ENCODE data around the gene DLG2. TPM values are rescaled to one million over a fixed set of nuclear protein-coding genes. Genes with fewer than 3 reads are reported as not detected.

Gene DLG2
- polyA plus RNA-seq, 3 donors = 0.24 to 0.39 TPM; not detected in 1

GRCh38 chr11:83676056-83676601, 1951.0 kb downstream of the DLG2 start:
- intact Hi-C loops (cut with micrococcal nuclease) = no loop called here
- Histone ChIP-seq H3K4me3 (replicated peaks in 1 of 3; ENCODE audit: low read depth in 2 of 3, low read length in 3 of 3) (no peak overlapping the region), H4K20me1 (ENCODE audit: insufficient read depth, low read length) (no peaks in the 10 kb centered on the region), H3K4me2 (replicated peaks; ENCODE audit: extremely low read depth, low read length, poor library complexity, severe bottlenecking) (no peak overlapping the region), H3K9me3 (replicated peaks in 1 of 2; ENCODE audit: control insufficient read depth in 1 of 2, insufficient read depth in 1 of 2, low read length in 2 of 2) (no peaks in the 10 kb centered on the region), H3K27me3 (ENCODE audit: control insufficient read depth in 2 of 2, insufficient read depth in 2 of 2, low read length in 2 of 2) (no peaks in the 10 kb centered on the region), H3K79me2 (ENCODE audit: insufficient read depth, low read length) (no peaks in the 10 kb centered on the region), H3K4me1 (ENCODE audit: control insufficient read depth in 1 of 2, insufficient read depth in 2 of 2, low read length in 2 of 2) (no peaks in the 10 kb centered on the region), H3K27ac (ENCODE audit: low read depth in 1 of 2, low read length in 2 of 2) (no peak overlapping the region), H3K9ac (ENCODE audit: insufficient read depth, low read length, poor library complexity, severe bottlenecking) (no peak overlapping the region), H3K36me3 (replicated peaks in 1 of 2; ENCODE audit: control insufficient read depth in 1 of 2, insufficient read depth in 2 of 2, low read length in 2 of 2) (no peaks in the 10 kb centered on the region), H2AFZ (ENCODE audit: insufficient read depth, low read depth, low read length, poor library complexity, severe bottlenecking) (no peak overlapping the region)
- Mint-ChIP-seq H3K4me1 (no peaks in the 10 kb centered on the region), H3K27me3 (ENCODE audit: low read depth in 3 of 3) (peaks cover 0 to 2% (median under 1%) of the 10 kb centered on the region in 3 donors), H3K9me3 (no peaks in the 10 kb centered on the region), H3K36me3 (no peaks in the 10 kb centered on the region), H3K4me3 (no peak overlapping the region), H3K27ac (peak overlapping the region in 1 of 7 donors; percentile 15)
- DNase-seq = no peak
- no peak for TF ChIP-seq CTCF (IDR thresholded peaks at IDR 0.05)

DNA sequence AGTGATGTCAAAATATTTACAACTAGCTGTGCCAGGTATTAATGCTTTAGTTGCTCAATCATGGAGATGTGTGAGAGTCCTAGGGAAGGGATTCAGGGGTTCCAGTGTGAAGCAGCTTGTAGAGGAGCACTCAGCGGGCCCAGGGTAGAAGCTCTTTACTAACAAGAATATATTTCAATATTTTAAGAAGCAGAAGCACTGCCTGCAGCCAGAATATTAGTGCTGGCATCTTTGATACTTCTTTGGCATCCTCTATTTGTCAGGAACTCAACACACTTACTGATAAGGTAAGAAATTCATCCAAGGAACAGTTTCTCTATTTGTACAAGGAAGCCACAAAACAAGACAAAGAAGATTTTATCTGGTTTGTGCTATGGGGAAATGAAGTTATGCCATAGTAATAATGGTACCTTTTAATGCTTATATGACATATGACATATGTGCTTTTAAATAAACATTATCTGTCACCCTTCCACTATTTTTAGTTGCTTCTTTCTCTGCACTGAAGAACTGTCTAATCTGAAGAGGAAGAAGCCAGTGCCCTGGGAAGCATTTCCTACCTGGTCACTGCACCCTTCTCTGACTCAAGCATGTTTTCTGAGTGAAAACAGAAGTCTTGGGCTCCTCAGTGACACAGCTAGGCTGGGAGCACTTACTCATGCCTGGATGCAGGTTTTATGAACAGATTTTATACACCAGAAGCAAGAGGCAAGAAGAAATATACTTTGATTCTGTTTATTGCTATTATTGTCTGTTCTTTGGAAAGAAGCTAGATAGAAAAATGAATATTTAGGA, 1952.8 kb downstream of the DLG2 start:
- Histone ChIP-seq H3K4me1 (ENCODE audit: control insufficient read depth in 1 of 2, insufficient read depth in 2 of 2, low read length in 2 of 2) (no peaks in the 10 kb centered on the region), H3K4me2 (replicated peaks; ENCODE audit: extremely low read depth, low read length, poor library complexity, severe bottlenecking) (no peak overlapping the region), H3K79me2 (ENCODE audit: insufficient read depth, low read length) (no peaks in the 10 kb centered on the region), H3K27me3 (ENCODE audit: control insufficient read depth in 2 of 2, insufficient read depth in 2 of 2, low read length in 2 of 2) (no peaks in the 10 kb centered on the region), H3K9me3 (replicated peaks in 1 of 2; ENCODE audit: control insufficient read depth in 1 of 2, insufficient read depth in 1 of 2, low read length in 2 of 2) (no peaks in the 10 kb centered on the region), H3K9ac (ENCODE audit: insufficient read depth, low read length, poor library complexity, severe bottlenecking) (no peak overlapping the region), H3K4me3 (replicated peaks in 1 of 3; ENCODE audit: low read depth in 2 of 3, low read length in 3 of 3) (no peak overlapping the region), H3K27ac (ENCODE audit: low read depth in 1 of 2, low read length in 2 of 2) (no peak overlapping the region), H2AFZ (ENCODE audit: insufficient read depth, low read depth, low read length, poor library complexity, severe bottlenecking) (no peak overlapping the region), H3K36me3 (replicated peaks in 1 of 2; ENCODE audit: control insufficient read depth in 1 of 2, insufficient read depth in 2 of 2, low read length in 2 of 2) (no peaks in the 10 kb centered on the region), H4K20me1 (ENCODE audit: insufficient read depth, low read length) (no peaks in the 10 kb centered on the region)
- H3K27me3 Mint-ChIP-seq (ENCODE audit: low read depth in 3 of 3) = peaks cover 0 to 2% (median 0%) of the 10 kb centered on the region in 3 donors
- H3K27ac Mint-ChIP-seq = no peak overlapping the region
- H3K4me1 Mint-ChIP-seq = no peaks in the 10 kb centered on the region
- intact Hi-C loops (cut with micrococcal nuclease) = no loop called here
- no peak for TF ChIP-seq CTCF (IDR thresholded peaks at IDR 0.05)
- DNase-seq = no peak
- 100% methylated on average over 1 of the region's 1 CpG for WGBS (ENCODE audit: insufficient coverage)
- H3K4me3 Mint-ChIP-seq = no peak overlapping the region
- H3K36me3 Mint-ChIP-seq = no peaks in the 10 kb centered on the region
- no peaks in the 10 kb centered on the region for H3K9me3 Mint-ChIP-seq

Measured in CD14-positive monocyte (primary cell).